Testis (tissue), 3 donors: ENCODE results near the gene KCNJ15. TPM values are rescaled to one million over a fixed set of nuclear protein-coding genes. Genes with fewer than 3 reads are reported as not detected.
A peak's percentile ranks its signal among the peaks of the same experiment; 100 is the strongest.

ENCODE experiments used
- DNase-seq: peaks from one replicate; pipeline ENCODE4 v3.0.0-alpha.2; 2019
- H3K27ac ChIP-seq, 2 donors: fragments of 200-600 bp; sonication (generic); one replicate each; pipeline ENCODE4 v1.5.1; 2019
- H3K27me3 ChIP-seq: fragments of 200-600 bp; sonication (generic); one replicate; pipeline ENCODE4 v1.5.1; 2019
- H3K36me3 ChIP-seq: fragments of 200-600 bp; sonication (generic); one replicate; pipeline ENCODE4 v1.5.1; 2017; ENCODE audit warnings: low read depth; ENCODE audit errors: missing control alignments
- H3K4me1 ChIP-seq: fragments of 200-600 bp; sonication (generic); one replicate; pipeline ENCODE4 v1.5.1; 2019
- H3K4me3 ChIP-seq, 2 donors: fragments of 200-600 bp; sonication (generic); one replicate each; pipeline ENCODE4 v1.5.1; 2017 to 2019
- H3K9me3 ChIP-seq: fragments of 200-600 bp; sonication (generic); one replicate; pipeline ENCODE4 v1.5.1; 2017
- POLR2A ChIP-seq: fragments of 450-650 bp; IDR thresholded peaks from one replicate; pipeline ENCODE4 v1.6.1; 2017; ENCODE audit warnings: antibody characterized with exemption, mild to moderate bottlenecking, moderate library complexity
- WGBS, 2 donors: methylation state at CpG; one replicate each; pipeline ENCODE4 v1.1.5; 2018; 5-methylcytosine and 5-hydroxymethylcytosine counted together
- intact Hi-C: fragments of 100-400 bp; cut with DNase I; formaldehyde crosslinking; loops from one replicate; pipeline ENCODE4 v1.15.1; 2023; ENCODE audit warnings: low total_unique reads
- polyA plus RNA-seq: library from polyadenylated mRNA; stranded (reverse); fragments of 350-450 nt; fragmentation: Illumina TruSeq; extraction: RNeasy Lipid Tissue Mini Kit (QIAGEN cat#74804); gene quantifications from one replicate; pipeline ENCODE4 v1.2.3, GENCODE V29; 2014; ENCODE audit warnings: low read depth, low replicate concordance; ENCODE audit not compliant: insufficient read depth
- total RNA-seq, 2 donors: library from RNA; depleted of rRNA; stranded (reverse); fragments of >200 nt; gene quantifications; one replicate each; pipeline ENCODE4 v1.2.3, GENCODE V29; 2016
- TF ChIP-seq, protein P1 (sequence below), 3 experiments: fragments of 450-650 bp in 2 of 3; fragments of 200-600 bp in 1 of 3; sonication (generic) in 1 of 3; IDR thresholded peaks; one replicate each; pipeline ENCODE4 v1.5.1; 2016 to 2019; ENCODE audit warnings: antibody characterized with exemption in 3 of 3, mild to moderate bottlenecking in 2 of 3, moderate library complexity in 1 of 3

Gene KCNJ15
- total and polyA plus RNA-seq, 3 donors from 2014 or later = 4.9 to 13.0 (median 6.4) TPM

DNA sequence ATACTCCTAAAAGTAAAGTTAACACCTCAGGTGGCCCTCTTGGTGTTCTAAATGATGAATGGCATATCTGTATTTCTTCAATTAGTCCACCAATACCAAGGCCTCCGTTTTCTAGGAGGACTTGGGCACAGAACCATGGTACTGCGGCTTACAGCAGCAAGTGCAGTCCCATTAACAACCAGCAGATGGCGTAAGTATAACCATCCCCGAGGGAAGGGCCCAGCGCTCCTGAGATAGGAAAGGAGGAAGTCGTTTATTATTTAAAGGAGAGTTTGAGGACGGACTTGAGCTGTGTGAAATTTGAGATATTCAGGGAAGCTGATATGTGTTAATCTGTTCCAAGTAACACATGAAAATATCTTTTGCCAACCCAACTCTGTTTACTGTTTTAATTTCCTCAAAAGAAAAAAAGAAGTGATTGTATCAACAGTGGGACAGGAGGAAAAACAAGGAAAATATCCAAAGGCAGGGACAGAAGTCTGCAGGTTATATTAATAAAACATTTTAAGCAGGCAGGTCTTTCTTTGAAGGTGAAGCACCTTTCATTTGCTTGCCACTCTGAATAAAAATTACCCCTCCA, 37.7 kb upstream of the KCNJ15 start:
- no peaks in the 10 kb centered on the region for H3K27me3 ChIP-seq
- no peak overlapping the region for H3K27ac ChIP-seq
- no peaks in the 10 kb centered on the region for H3K9me3 ChIP-seq
- WGBS, 2 donors = 7 to 11% methylated on average over 7 of the region's 7 CpGs
- no peak for TF ChIP-seq POLR2A
- TF ChIP-seq, protein P1, sequence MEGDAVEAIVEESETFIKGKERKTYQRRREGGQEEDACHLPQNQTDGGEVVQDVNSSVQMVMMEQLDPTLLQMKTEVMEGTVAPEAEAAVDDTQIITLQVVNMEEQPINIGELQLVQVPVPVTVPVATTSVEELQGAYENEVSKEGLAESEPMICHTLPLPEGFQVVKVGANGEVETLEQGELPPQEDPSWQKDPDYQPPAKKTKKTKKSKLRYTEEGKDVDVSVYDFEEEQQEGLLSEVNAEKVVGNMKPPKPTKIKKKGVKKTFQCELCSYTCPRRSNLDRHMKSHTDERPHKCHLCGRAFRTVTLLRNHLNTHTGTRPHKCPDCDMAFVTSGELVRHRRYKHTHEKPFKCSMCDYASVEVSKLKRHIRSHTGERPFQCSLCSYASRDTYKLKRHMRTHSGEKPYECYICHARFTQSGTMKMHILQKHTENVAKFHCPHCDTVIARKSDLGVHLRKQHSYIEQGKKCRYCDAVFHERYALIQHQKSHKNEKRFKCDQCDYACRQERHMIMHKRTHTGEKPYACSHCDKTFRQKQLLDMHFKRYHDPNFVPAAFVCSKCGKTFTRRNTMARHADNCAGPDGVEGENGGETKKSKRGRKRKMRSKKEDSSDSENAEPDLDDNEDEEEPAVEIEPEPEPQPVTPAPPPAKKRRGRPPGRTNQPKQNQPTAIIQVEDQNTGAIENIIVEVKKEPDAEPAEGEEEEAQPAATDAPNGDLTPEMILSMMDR (IDR thresholded peaks at IDR 0.05) = peak; percentile 92 to 97 (median 95)
- H3K36me3 ChIP-seq = no peaks in the 10 kb centered on the region
- H3K4me3 ChIP-seq = no peak overlapping the region
- DNase-seq = peak; percentile 87
- intact Hi-C loops = loop anchor here (5.0 kb wide), 1 partner anchor 133 kb away; no protein-coding TSS in a partner anchor
- peaks cover 10% of the 10 kb centered on the region for H3K4me1 ChIP-seq

DNA sequence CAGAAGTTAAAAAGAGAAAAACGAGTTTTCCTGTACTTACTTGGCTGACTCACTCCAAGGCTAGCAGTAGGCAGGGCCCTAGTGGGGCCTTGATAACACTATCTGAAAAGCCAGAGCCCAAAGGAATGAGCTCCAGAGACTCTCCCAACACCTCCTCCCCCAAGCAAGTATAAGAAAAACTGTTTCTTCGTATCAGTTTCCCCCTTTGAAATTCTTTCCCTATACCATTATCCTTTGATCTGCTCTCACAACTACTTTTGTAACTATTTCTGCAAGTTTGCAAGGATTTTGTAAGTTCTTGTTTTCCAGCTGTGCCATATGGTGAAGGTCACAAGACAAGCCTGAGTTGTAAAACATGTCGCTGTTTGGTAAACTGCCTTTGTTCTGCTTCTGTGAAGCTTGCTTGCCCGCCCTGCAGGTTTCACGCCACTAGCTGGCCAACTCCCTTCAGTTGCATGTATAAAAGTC, 36.5 kb upstream of the KCNJ15 start:
- TF ChIP-seq POLR2A = no peak
- TF ChIP-seq, protein P1 (IDR thresholded peaks at IDR 0.05) = no peak
- peak; percentile 43 for DNase-seq
- WGBS, 2 donors = 57 to 59% methylated on average over 5 of the region's 5 CpGs
- Histone ChIP-seq H3K27me3 (no peaks in the 10 kb centered on the region), H3K36me3 (no peaks in the 10 kb centered on the region), H3K27ac (peak overlapping the region in 1 of 2 donors; percentile 19), H3K9me3 (no peaks in the 10 kb centered on the region), H3K4me3 (no peak overlapping the region), H3K4me1 (peaks cover 10% of the 10 kb centered on the region)
- intact Hi-C loops = no loop called here

DNA sequence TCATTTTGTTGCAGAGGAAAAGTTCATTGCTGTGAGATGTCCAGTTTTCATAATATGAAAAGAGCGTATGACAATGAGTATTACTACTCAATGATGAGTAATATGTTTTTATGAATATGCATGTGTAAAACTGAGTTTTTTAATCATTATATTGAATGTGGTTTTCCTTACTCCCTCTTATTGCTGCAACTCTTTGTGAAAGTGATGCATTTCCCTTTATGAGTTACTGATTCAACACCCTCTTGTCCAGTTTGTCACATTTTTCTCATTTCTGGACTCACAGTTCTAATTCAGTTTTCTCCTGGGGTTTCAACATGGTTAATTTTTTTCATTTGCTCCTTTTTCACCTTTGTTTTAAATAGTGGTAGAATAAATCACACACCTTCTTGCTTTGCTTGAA, 35.2 kb upstream of the KCNJ15 start:
- H3K9me3 ChIP-seq = no peaks in the 10 kb centered on the region
- WGBS, 2 donors = 60 to 88% methylated on average over 1 of the region's 1 CpG
- intact Hi-C loops = no loop called here
- no peak overlapping the region for H3K4me3 ChIP-seq
- TF ChIP-seq, protein P1 (IDR thresholded peaks at IDR 0.05) = no peak
- TF ChIP-seq POLR2A = no peak
- H3K27me3 ChIP-seq = no peaks in the 10 kb centered on the region
- peaks cover 10% of the 10 kb centered on the region for H3K4me1 ChIP-seq
- H3K36me3 ChIP-seq = no peaks in the 10 kb centered on the region
- DNase-seq = no peak
- H3K27ac ChIP-seq = no peak overlapping the region

DNA sequence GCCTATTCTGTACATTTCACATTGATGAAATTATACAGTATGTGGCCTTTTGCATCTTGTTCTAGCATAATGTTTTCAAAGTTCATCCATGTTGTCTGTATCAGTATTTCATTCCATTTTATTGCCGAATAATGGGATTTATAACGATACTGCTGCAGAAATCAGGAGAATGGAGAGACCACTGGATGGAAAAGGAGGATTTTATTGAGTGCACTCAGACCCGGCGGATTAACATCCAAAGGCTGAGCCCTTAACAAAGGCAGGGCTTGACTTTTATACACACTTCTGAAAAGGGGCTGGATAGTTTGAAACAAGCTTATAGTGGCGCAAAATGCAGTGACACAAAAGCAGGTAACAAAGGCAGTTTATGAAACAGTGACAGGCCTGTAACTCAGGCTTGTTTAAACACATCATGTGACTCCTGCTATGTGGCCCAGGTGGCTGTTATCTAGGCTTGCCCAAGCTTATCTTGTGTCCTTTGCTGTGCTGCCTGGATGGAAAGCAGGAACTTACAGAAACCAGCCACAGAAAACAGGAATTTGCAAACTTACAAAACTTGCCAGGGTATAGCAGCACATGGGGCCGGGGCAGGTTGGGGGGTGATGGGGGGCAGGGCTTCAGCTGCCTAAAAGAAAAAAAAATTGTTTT, 32.8 kb upstream of the KCNJ15 start:
- H3K4me3 ChIP-seq = no peak overlapping the region
- H3K9me3 ChIP-seq = no peaks in the 10 kb centered on the region
- peaks cover 10% of the 10 kb centered on the region for H3K4me1 ChIP-seq
- no peak for DNase-seq
- no peak overlapping the region for H3K27ac ChIP-seq
- no peaks in the 10 kb centered on the region for H3K36me3 ChIP-seq
- TF ChIP-seq, protein P1 (IDR thresholded peaks at IDR 0.05) = no peak
- TF ChIP-seq POLR2A = no peak
- intact Hi-C loops = no loop called here
- 91 to 93% methylated on average over 6 of the region's 6 CpGs for WGBS, 2 donors
- H3K27me3 ChIP-seq = no peaks in the 10 kb centered on the region
